ENCODE data around the gene PARD3B.

The PARD3B gene

DNA sequence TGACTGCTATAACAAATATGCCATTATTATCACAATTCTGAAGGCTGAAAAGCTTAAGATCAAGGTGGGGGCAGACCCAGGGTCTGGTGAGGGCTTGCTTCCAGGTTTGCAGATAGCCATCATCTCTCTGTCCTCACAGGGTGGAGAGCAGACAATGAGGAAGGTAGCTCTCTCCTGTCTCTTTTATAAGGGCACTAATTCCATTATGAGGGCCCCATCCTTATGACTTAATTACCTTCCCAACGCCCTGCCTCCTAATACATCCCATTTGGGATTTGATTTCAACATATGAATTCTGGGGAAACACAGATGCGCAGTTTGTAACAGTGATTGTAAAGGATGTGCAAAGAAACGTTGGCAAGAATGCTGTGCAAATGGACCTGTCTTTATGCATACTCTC is 44.8 kb downstream of the PARD3B start:
- no peak for DNase-seq (ENCODE audit: low read depth in 2 of 2)

DNA sequence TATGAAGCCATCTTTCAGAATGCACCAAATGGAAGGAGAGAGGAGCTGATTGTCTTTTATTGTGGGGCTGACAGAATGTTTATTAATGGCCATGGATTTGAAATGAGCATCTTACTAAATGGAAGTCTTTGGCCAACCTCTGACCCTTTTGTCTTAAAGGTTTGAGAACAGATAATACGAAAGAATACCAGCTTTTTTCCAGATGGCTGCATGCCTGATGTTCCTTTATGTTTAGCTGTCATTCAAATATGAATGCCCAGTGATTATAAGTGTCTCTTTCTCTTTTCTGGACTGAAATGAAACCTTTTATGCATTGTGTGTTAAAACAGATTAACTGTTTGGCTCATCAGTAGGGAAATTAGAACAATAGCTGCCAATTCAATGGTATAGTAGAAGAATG is 46.0 kb downstream of the PARD3B start:
- DNase-seq (ENCODE audit: low read depth in 2 of 2): no peak

DNA sequence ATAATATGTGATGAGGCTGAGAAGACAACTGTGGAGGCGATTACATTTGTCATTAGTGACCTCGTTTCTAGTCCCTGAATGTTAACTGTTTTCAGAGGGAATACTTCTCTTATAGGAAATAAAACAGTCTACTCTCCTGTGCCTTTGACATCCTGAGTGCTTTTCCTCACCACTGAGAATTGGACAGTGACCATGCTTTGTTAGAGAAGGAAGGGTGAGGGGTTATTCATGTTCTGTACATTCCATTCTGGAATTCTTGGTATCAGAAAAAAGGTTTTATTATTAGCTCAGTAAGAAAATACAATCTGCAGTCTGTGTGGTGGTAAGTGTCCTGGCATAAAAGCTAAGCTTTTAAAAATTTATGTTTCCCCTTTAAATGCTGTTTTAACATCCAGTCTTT is 58.8 kb downstream of the PARD3B start:
- no peak for DNase-seq (ENCODE audit: low read depth in 2 of 2)

DNA sequence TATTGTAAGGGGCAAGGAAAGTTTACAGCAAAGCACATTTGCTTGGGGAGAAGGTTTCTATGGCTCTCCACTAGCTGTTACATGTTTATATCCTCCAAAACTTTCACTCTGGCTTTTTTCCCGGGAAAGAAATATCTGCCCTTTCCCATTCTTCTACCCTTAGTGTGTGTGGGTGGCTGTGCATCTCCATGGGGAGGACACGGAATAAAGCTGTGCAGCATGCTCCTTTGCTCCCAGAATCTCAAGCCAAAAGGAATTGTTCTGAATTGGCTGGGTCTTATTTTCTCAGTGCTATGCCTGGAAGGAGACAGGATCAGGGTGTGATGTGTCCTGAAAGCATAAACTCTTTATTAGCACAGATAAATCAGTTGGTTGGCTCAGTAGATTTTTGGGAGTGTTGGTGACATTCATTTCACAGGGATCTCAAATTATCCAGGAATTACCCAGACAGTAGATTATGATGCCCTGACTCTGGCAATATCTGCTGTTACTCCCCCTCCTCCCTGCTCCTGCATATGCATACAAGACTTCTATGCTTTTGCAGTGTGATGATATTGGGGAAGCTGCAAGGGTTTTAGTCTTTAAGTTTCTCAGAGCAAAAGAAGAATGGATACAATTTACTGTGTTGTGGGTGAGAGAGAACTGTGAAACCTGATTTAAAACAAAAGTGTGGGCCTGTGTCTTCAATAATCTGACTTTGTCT is 63.1 kb downstream of the PARD3B start:
- no peak for DNase-seq (ENCODE audit: low read depth in 2 of 2)

DNA sequence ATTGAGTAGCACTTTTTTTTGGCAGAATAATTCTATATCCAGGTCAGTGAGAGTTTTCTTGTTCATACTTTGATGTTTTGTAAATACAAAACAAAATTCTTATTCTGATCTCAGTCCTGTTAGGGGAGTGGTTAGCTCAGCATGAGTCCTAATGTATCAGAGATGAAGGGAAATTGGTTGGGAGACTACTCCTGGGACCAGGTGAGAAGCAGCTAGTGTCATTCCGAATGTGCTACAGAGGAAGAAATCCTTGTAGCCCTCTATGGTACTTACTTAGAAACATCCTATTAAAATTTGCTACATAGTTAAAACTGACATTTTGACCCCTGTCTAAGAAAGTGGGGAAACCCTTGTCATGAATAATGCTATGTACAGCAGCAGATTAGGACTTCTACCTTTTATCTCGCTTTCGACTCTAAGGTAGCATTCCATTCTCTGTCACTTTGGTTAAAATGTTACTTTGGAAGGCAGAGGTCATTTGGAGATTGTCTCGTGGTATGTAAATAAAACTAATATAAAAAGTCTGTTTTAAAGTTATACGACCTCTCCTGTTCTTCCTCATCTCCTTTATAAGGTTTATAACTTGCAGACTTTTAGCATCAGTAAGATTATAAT is 65.8 kb downstream of the PARD3B start:
- no peak for DNase-seq (ENCODE audit: low read depth in 2 of 2)

DNA sequence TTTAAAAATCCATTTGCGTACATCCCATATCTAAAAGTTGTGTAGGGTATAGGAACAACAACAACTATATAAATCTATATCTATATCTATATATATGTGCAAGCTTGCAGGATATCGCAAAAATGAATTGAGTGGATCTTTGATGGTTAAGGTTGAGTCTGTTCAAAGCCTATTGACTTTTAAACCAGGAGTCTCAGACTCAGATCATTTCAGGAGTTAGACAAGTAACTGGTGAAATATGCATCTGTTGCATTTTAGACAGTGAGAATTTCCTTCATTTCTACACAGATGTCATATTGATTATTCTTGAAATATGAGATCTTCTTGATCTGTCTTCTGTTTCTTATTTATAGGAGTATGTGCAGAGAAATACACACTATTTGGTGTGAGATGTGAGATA is 66.5 kb downstream of the PARD3B start:
- DNase-seq (ENCODE audit: low read depth in 2 of 2): no peak

DNA sequence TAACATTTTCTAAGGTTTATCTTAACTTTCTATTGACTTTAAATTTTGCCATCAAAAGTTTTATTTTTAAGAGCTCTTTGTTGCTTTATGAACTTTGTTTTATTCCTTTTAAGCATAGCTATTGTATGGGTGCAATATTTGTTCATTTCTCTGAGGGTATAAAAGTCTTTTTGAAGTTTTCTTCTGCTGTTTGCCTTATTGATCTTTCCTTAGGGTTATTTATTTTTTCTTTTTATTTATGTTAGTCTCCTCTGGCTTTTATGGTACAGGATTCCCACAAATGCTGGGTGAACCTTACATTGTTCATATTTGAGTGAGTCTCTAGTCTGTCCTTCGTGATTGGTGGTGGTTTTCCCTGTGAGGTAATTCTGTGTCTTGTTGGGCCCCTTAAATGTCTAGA is 68.4 kb downstream of the PARD3B start:
- DNase-seq (ENCODE audit: low read depth in 2 of 2): no peak

DNA sequence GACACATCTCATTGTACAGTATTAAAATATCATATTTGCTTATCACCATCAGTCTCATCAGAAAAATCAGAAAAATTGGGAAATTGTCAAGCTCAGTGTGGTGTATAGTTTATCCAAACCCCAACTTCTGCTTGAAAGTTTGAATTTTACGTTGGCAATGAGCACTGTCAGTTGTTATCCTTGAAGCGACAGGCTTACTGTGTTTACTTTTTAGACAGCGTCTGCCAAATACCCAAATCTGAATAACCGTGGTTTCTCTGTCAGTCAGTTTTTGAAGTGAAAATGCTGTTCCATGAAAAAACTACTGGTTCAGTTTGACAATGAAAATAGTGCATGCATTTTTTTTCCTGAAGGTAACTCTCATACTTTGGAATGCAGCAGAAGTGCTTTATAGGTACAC is 70.2 kb downstream of the PARD3B start:
- no peak for DNase-seq (ENCODE audit: low read depth in 2 of 2)

DNA sequence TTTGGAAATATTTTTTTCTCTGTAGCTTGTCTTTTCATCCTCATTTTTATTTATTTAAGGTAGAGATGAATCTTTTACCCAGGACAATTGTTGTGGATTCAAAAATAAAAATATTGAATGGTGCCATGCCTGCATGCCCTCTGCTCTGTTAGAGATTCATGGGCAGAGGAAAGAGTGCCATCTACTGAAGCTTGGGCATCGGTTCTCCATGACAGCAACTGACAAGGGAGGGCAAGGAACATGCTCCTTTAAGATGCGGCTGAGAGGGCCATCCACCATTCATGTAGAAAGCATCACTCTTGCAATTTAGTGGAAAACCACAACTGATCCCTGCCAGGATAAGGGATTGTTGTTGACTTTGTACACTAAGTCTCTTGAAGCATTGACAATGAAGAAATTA is 79.9 kb downstream of the PARD3B start:
- DNase-seq (ENCODE audit: low read depth in 2 of 2): no peak

DNA sequence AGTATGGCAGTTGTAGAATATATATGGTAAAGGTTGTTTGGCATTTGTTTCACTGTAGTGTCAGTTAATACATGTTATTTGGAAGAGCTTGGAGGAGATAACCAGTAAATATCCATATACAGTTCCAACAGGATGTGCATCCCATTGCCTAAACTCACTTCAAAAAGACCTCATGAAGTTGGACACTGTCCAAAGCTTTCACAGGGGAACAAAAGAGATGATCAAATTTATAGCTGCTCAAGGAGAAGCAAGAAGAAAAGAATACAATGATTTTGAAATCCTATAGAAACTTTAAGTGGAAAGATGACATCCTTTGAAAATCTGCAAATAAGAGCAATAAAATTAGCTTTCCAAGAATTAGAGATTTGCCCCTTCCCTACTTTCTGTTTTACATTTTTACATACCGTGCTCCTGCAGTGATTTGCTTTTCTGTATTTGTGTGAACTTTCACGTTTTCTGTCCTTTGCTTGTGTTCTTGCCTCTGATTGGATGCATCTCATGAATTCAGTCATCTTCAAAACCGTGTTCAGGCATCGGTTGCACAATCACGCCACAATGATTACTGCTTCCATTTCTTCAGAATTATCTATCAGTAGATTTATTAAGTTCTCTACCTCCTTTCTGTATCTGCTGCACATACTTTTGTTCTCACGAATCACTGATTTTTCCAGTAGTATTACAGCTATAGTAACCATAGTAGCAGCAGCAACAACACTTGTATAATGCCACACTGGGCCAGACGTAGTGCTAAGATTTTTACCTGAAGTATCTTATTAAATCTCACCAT is 83.8 kb downstream of the PARD3B start:
- no peak for DNase-seq (ENCODE audit: low read depth in 2 of 2)

DNA sequence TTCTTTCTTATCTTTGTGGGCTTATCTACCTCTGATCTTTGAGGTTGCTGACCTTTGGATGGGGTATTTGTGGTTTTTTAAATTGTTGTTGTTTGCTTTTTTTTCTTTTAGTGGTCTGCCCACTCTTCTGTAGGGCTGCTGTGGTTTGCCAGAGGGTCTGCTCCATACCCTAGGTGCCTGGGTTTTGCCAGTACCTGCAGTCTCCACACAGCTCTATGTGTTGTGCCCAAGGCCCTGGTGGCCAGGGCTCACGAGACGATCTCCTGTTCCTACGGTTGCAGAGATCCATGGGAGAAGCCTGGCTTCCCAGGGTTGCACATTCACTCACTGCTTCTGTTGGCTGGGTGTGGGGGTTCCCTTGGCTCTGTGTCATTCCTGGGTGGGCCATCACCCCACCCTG is 87.1 kb downstream of the PARD3B start:
- DNase-seq (ENCODE audit: low read depth in 2 of 2): no peak

DNA sequence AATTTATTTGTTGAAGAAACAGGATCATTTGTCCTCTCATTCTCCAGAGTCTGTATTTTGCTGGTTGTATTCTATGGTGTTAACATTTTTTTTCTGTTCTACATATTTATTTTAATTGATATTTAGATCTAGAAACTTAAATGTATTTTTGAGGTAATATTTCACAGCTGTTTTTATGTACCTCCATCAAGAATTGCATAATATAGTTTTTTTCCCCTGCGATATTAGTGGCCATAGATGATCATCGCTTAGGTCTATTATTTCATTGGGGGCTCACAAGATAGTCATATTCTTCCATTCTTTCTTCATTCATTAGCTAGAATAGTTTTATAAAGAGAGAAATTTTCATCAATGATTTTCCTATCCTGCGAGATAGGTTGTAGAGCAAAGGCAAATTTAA is 89.3 kb downstream of the PARD3B start:
- no peak for DNase-seq (ENCODE audit: low read depth in 2 of 2)

DNA sequence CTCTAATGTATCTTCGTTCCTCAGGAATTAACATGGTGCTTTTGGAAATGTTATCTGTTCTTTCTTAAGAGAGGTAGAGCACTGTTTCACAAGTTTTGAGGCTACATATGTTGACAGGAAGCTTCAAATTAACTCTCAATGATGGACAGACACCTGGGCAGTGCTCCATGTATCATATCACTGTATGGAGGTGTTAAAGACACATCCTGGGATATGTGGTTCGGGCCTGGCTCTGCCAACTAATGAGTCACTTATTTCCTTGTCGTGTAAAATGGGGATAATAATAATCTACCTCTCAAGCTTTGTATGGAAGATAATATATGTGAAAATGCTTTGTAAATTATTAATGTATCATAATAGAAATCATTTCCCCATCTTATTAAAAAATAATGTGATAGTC is 90.2 kb downstream of the PARD3B start:
- DNase-seq (ENCODE audit: low read depth in 2 of 2): no peak

DNA sequence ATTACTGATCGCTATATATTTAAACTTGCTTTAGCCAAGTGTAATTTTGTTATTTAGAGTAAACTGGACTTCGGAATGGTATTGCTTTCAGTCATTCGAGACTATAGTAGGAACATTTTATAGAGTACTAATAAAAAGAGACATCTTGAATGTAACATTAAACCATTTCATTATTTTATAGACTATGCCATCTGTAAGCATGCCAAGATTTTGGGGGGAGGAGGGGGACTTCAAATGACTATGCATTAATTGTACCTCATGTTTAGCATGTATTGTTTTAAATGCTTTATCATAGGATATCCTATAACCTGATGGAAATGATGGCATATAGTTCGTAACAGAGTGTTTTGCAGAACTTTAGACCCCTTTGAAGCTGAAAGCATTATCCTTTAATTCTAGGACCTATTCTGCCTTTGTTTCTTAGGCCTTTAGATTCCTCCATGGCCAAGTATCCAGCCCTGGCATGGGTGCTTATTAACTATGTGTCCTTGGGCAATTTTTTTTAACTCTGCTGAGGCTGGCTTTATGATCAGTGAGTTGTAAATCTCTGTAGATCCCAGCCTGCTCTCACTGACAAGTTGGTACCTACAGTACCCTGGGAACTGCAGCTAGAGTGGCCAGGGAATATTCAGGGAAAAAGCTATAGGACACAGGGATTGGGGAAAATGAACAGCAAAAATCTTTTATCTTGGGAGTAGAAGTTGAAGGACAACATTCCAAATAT is 93.4 kb downstream of the PARD3B start:
- no peak for DNase-seq (ENCODE audit: low read depth in 2 of 2)

DNA sequence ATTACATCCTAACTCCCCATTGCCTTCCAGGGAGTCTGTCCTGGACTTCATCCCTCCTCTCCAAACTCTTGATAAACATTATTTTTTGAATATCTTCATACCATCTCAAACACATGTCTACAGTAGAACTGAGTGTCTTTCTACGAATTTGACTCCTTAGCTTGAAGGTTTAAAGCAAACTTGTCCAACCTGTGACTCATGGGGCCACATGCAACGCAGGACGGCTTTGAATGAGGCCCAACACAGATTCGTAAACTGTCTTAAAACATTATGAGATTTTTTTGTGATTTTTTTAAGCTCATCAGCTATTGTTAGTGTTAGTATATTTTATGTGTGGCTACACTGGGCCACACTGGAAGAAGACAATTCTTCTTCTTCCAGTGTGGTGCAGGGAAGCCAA is 98.1 kb downstream of the PARD3B start:
- DNase-seq (ENCODE audit: low read depth in 2 of 2): no peak

DNA sequence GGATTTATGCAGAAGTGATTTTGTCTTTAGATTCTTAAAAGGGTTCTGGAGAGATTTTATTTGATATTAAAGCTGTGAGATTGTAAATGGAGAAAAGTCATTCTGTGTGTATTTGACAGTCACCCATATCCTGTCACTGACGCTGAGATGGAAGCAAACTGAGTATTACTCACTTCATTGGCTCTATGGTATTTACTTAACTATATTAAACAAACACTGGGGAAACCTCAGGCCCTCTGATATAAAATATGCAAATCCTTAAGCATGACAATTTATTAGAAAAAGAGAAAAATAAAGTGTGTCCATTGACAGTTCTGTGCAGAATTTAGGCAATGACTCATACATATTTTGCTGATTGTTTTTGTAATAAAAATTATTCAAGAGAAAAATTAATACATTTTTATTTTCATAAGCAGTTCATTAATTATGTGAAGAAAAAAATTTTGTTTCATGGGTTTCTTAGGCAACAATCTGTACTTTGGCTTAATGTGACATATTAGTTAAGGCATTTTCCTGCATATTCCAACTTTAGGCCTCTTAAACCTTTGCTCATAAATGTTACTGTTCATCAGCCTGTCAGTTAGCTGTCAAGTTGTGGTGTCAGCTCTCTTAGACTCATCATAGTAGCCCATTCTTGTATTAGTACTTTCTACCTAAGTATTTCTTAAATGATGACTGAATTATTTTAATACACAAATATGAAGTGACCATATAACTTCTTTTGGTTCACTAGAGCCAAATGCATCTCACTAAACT is 99.9 kb downstream of the PARD3B start:
- DNase-seq (ENCODE audit: low read depth in 2 of 2): no peak

DNA sequence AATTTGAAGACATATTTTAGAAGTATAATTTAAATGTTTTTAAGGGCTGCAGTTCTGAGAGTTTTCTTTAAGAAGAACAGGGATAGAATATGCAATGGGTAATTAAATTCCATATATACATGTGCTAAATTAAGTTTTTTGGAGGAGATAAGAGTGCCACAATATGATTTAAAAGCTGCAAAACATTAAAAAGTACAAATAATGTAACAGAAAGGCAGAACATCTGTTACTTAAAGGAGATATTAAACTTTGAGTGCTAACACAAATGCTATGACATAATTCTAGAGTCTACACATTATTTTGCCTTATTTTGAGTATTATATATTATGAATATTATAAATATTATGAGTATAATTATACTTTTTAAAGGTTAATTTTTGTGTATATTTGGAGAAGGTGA is 102.4 kb downstream of the PARD3B start:
- no peak for DNase-seq (ENCODE audit: low read depth in 2 of 2)

DNA sequence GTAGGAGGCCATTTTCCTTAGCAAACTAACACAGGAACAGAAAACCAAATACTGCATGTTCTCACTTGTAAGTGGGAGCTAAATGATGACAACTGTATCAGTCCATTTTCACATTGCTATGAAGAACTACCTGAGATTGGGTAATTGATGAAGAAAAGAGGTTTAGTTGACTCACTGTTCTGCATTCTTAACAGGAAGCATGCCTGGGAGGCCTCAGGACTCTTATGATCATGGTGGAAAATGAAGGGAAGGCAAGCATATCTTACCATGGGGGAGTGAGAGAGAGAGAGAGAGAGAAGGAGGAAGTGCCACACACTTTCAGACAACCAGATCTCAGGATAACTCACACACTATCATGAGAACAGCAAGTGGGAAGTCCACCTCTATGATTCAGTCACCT is 105.3 kb downstream of the PARD3B start:
- no peak for DNase-seq (ENCODE audit: low read depth in 2 of 2)

DNA sequence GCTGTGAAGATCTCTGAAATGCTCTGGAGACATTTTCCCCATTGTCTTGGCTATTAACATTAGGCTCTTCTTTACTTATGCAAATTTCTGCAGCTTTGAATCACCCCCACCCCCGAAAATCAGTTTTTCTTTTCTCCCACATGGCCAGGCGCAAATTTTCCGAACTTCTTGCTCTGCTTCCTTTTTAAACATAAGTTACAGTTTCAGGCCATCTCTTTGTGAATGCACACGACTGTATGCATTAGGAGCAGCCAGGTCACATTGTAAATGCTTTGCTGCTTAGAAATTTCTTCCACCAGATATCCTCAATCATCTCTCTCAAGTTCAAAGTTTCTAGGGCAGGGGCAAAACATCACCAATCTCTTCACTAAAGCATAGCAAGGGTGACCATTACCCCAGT is 106.8 kb downstream of the PARD3B start:
- no peak for DNase-seq (ENCODE audit: low read depth in 2 of 2)

DNA sequence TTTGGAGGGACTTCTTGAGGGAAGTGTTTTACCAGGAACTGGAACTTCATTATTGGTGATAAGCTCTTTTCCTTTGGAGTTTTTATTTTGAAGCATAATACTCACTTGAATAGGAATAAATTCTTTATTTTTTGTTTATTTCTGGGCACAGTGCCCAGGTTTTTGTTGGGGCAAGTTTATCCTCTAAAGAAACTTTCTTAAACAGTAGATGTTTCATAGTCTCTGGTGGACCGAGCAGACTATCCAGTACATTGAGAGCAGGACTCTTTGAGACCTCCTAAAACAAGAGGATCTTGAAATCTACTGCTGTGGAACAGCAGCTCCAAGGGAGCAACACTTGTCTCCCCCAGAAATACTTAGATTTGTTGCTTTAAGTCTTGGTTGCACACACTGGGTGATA is 109.4 kb downstream of the PARD3B start:
- DNase-seq (ENCODE audit: low read depth in 2 of 2): no peak

DNA sequence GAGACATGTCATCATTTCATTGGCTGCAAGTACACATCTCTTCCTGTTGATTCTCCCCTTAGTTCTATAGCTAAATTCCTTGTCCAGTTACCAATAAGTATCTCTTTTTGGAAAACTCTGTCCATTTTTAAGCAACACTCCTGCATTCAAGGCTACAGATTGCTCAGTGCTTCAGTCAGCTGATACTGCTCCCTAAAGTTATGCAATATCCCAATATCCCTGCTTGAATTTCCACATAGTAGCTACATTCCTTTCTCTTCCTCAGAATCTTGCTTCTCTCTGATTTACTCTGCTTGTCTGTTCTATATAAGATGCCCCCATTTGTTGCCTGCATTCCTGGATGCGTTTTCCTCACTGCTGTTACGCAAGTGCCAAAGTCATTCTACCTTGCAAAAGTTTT is 109.8 kb downstream of the PARD3B start:
- DNase-seq (ENCODE audit: low read depth in 2 of 2): no peak

DNA sequence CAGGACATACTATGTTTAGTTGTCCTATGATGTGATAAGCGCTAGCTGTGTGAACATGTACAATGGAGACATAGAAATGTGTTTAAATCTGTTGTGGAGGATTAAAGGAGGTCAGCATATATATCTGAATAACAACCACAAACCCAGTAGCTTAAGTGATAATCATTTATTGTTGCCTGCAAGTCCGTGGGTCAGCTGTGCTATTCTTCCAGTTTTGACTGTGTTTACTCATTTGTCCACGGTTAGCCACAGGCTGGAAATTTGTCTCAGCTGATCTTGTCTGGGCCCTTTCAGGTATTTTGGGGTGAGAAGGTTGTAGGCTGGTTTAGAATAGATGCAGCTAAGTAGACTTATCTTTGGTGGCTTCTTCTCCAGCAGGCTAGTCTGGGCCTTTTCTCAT is 110.4 kb downstream of the PARD3B start:
- no peak for DNase-seq (ENCODE audit: low read depth in 2 of 2)

All from stimulated activated CD4-positive, alpha-beta T cell treated with anti-CD3 and anti-CD28 coated beads, Interleukin-15, amount 100 ng/mL, for 48 hours (primary cell).